Raji (cell line): ENCODE measurements around the gene CPXM2.

Source experiments
- POLR2A ChIP-seq: IDR thresholded peaks from 2 replicates; pipeline ENCODE4 v1.6.1; 2011; ENCODE audit warnings: low read depth, low read length, control low read depth; ENCODE audit not compliant: insufficient read depth

CPXM2 gene

DNA sequence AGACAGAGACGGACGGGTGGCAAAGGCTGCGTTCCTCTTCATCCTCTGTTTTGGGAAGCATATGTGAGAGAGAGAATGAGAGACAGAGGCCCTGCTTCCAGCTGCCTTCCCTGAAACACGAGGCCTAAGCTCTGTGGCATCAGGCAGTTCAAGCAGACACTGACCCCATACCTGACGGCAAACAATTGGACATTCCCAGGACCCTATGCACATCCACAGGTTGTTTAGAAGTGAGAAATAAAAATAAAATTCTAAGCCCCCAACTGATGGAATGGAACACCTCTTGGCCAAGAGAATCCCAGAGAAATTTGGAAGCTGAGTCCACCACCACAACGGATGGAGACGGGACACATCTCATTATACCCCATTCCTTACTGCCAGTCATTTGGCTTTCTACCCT is 105.3 kb downstream of the CPXM2 start:
- no peak for TF ChIP-seq POLR2A

DNA sequence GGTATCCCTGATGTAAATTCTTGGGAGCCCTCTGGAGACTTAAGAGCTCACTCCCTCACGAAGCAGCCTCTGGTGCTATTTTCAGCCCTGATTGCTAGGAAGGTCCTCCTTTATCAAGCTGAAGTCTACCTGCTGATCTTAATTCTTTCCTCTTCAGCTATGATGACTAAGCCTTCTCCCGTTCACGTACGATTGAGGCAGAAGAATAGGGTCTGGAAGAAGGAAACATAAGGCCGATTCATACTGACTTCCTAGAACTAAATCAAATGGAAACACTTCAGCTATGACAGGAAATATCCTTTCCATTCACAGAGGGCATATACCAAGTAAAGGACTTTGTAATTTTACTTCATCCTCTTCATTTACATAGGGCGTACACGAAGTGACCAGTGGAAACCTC is 107.0 kb downstream of the CPXM2 start:
- TF ChIP-seq POLR2A: no peak

DNA sequence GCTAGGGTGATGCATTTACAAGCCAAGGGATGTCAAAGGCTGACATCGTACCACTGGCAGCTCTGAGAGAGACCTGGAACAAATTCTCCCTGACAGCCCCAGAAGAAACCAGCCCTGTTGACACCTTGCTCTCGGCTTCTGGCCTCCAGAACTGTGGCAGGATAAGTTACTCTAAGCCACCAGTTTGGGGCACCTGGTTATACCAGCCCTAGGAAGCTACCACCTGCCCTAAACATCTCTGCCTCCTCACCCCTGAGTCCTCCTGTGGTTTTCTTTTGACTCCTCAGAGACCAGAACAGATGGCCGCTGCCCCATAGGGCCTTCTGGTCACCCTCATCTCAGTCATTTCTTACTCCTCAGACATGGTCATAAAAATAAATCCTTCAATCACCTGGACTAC is 107.4 kb downstream of the CPXM2 start:
- no peak for TF ChIP-seq POLR2A

DNA sequence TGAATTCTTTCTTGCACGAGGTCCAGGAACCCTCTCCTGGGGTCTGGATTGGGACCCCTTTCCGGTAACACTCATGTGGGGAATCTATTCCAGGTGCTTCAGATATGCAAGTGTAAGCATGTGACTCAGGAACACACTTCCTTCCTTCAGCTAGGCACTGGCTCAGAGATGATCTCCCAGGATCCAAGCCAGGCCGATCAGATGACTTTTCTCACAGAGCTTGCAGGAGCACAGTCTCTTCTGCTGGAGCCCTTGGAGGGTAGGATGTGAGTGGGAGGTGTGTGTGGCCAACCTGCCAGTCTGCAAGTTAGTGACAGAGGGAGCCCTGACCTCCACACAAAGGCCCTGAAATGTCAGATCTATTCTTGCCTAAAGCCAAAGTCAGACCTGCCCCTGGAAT is 108.3 kb downstream of the CPXM2 start:
- no peak for TF ChIP-seq POLR2A

DNA sequence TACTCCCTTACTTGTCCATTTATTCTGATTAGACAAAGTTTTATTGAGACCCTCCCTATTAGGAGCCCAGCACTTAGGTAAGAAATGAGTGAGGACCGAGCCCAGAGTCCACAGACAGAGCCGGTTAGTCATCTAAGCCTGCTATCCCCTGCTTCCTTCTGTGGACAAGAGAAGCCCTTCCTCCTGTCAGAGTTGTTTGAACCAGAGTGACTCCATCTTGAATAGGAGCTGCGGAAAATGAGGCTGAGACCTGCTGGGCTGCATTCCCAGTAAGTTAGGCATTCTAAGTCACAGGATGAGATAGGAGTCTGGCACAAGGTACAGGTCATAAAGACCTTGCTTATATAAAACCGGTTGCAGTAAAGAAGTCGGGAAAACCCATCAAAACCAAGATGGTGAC is 109.1 kb downstream of the CPXM2 start:
- no peak for TF ChIP-seq POLR2A

GRCh38 chr10:123781956-123782500 is 109.6 kb downstream of the CPXM2 start:
- no peak for TF ChIP-seq POLR2A

GRCh38 chr10:123781324-123781900 is 110.2 kb downstream of the CPXM2 start:
- no peak for TF ChIP-seq POLR2A

DNA sequence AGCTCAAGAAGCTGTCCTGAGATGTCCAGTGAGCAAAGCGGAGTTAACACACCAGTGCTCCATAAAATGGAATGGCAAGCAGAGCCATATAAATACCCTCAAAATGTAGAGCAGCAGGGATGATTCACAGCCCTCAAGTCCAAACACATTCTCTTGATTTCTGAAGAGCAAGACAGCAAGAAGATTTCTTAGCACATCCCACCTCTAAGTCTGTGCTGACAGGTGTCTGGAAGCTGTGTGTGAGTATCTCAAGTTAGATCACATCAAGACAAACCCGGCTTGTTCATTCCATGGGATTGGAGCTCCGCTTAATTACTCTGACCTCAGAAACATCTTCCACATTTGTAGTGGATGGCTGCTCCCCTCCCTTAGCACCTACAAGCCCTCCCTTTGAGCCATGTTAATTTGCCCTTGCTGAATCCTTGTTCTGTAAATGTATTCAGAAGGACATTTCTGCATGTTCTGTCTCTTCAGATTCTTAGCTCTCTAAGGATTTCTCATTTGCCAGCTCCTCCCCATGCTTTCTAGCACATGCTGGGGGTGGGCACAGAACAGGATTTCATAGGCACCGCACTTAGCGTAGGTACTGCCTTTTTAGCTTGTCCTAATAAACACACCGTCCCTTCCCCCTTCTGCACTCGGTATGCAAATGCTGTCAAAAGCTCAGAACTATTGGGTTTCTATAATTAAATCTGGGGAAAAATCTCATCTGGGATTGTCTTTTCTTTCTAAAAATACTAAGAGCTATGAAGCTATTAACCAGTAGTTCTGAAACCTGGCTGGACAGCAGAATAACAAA is 112.7 kb downstream of the CPXM2 start:
- no peak for TF ChIP-seq POLR2A

DNA sequence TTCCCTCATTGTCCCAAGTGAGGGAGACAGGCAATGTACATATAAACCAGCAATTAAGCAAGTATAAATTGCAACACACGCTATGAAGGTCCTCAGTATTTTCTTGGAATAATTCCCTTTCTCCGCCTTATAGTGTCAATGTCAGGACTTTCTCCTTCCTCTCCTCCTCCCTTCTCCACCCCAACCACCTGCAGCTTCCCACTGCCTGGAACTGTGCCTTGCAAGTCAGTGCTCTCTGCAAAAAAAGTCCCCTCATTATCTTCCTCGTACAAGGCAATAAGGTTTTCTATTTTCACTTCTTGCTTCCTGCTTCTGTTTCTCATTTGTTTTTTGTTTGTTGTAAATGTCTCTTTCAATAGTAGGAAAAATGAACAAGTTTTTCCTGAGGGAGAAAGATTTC is 113.7 kb downstream of the CPXM2 start:
- TF ChIP-seq POLR2A: no peak

- no peak for TF ChIP-seq POLR2A
Observed at GRCh38 chr10:123774132-123774742, 117.4 kb downstream of the CPXM2 start.

- no peak for TF ChIP-seq POLR2A
Observed at GRCh38 chr10:123772645-123773508, 118.7 kb downstream of the CPXM2 start.

DNA sequence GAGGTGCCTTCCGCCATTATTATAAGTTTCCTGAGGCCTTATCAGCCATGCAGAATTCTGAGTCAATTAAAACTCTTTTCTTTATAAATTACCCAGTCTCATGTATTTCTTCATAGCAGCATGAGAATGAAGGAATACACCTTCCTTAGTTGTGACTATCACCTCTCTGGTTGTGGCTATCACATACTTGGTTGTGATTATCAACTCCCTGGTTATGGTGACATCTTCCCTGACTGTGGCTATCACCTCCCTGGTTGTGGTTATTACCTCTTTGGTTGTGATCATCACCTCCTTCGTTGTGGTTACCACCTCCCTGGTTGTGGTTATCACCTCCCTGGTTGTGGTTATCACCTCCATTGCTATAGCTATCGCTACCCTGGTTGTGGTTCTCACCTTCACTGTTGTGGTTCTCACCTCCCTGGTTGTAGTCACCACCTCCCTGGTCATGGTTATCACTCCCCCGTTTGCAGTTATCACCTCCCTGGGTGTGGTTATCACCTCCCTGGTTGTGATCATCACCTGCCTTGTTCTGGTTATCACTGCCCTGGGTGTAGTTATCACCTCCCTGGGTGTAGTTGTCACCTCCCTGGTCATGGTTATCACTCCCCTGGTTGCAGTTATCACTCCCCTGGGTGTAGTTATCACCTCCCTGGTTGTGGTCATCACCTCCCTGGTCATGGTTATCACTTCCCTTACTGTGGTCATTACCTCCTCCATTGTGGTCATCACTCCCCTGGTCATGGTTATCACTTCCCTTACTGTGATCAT is 119.5 kb downstream of the CPXM2 start:
- TF ChIP-seq POLR2A: no peak

DNA sequence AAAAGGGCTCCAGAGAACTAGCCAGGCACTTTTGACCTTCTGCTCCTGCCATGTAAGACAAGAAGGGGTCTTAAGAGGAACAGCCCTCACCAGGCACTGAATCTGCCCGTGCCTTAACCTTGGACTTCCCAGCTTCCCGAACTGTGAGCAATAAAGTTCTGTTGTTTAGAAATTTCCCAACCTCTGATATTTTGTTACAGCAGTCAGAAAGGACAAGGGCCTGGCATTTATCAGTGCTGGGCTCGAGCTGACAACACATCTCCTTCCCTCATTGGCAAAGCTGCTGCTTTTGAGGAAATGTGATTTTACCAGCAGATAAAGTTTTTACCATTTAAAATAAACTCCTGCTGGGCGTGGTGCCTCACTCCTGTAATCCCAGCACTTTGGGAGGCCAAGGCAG is 122.0 kb downstream of the CPXM2 start:
- no peak for TF ChIP-seq POLR2A

GRCh38 chr10:123766761-123767160 is 124.8 kb downstream of the CPXM2 start:
- TF ChIP-seq POLR2A: no peak
